CD4-positive, CD25-positive, alpha-beta regulatory T cell (primary cell): ENCODE data around the gene RPL3. TPM values are rescaled to one million over a fixed set of nuclear protein-coding genes. Genes with fewer than 3 reads are reported as not detected.

ENCODE experiments used
- ATAC-seq, 2 donors: fragments of 150-1000 bp; cut with Tn5 transposase; one replicate each; pipeline ENCODE4 v1.10.0; 2021; ENCODE audit warnings: low read depth in 2 of 2, moderate number of reproducible peaks in 2 of 2, moderate library complexity in 1 of 2
- DNase-seq, 3 donors: peaks; one replicate each; pipeline versions ENCODE4 v3.0.0 to v3.0.0-alpha.2; 2012 to 2022; ENCODE audit warnings: mixed read lengths in 1 of 3
- H3K27ac ChIP-seq: one replicate; pipeline ENCODE4 v1.7.0; 2013; ENCODE audit warnings: mild to moderate bottlenecking, low read length; ENCODE audit not compliant: insufficient read depth, poor library complexity, severe bottlenecking
- H3K27me3 ChIP-seq: one replicate; pipeline ENCODE4 v1.7.0; 2013; ENCODE audit warnings: low read length; ENCODE audit not compliant: control insufficient read depth, insufficient read depth
- H3K36me3 ChIP-seq: one replicate; pipeline ENCODE4 v1.7.0; 2013; ENCODE audit warnings: mild to moderate bottlenecking, low read length, moderate library complexity; ENCODE audit not compliant: control insufficient read depth, insufficient read depth
- H3K4me1 ChIP-seq: 2 replicates; pipeline ENCODE4 v1.7.0; 2013; ENCODE audit warnings: mild to moderate bottlenecking, low read length; ENCODE audit not compliant: insufficient read depth, control insufficient read depth, poor library complexity, severe bottlenecking
- H3K4me3 ChIP-seq: one replicate; pipeline ENCODE4 v1.7.0; 2013; ENCODE audit warnings: low read depth, mild to moderate bottlenecking, low read length, moderate library complexity
- H3K9me3 ChIP-seq, 2 experiments: 1 replicate in 1 of 2; 2 replicates in 1 of 2; pipeline ENCODE4 v1.7.0; 2013; ENCODE audit warnings: low read length in 2 of 2, mild to moderate bottlenecking in 1 of 2, moderate library complexity in 1 of 2; ENCODE audit not compliant: control insufficient read depth in 2 of 2
- H3K27ac Mint-ChIP-seq, 3 donors: one replicate each; pipeline ENCODE4 v1.8.0; 2020 to 2022; ENCODE audit warnings: mild to moderate bottlenecking in 3 of 3, mixed read lengths in 3 of 3, moderate library complexity in 2 of 3
- H3K27me3 Mint-ChIP-seq: one replicate; pipeline ENCODE4 v1.8.0; 2022; ENCODE audit warnings: mild to moderate bottlenecking, mixed read lengths
- H3K36me3 Mint-ChIP-seq: one replicate; pipeline ENCODE4 v1.8.0; 2020; ENCODE audit warnings: mixed read lengths
- H3K4me1 Mint-ChIP-seq, 4 donors: one replicate each; pipeline ENCODE4 v1.8.0; 2020 to 2022; ENCODE audit warnings: mixed read lengths in 4 of 4, mild to moderate bottlenecking in 1 of 4
- H3K4me3 Mint-ChIP-seq, 4 donors: one replicate each; pipeline ENCODE4 v1.8.0; 2020 to 2022; ENCODE audit warnings: mild to moderate bottlenecking in 4 of 4, mixed read lengths in 4 of 4, moderate library complexity in 3 of 4
- H3K9me3 Mint-ChIP-seq, 7 donors: one replicate each; pipeline ENCODE4 v1.8.0; 2020 to 2022; ENCODE audit warnings: mixed read lengths in 7 of 7, mild to moderate bottlenecking in 3 of 7, moderate library complexity in 2 of 7
- polyA plus RNA-seq, 4 donors: library from polyadenylated mRNA; unstranded; fragments of 300-500 nt; fragmentation: Illumina TruSeq; gene quantifications; one replicate each; pipeline ENCODE4 v1.2.3, GENCODE V29; 2021
- total RNA-seq: library from RNA; stranded (reverse); gene quantifications from one replicate; pipeline ENCODE4 v1.2.3, GENCODE V29; 2022

The RPL3 gene
- total and polyA plus RNA-seq, 5 donors from 2014 or later = 1,978 to 4,217 (median 2,589) TPM

- peaks cover 0 to 2% (median 0%) of the 10 kb centered on the region in 7 donors for H3K9me3 Mint-ChIP-seq
- H3K4me3 ChIP-seq = no peak overlapping the region
- H3K27ac ChIP-seq = no peak overlapping the region
- H3K4me1 ChIP-seq = peaks cover 35% of the 10 kb centered on the region
- H3K4me1 Mint-ChIP-seq = peaks cover 12 to 67% (median 35%) of the 10 kb centered on the region in 4 donors
- H3K9me3 ChIP-seq = no peaks in the 10 kb centered on the region
- peaks cover 4% of the 10 kb centered on the region for H3K27me3 Mint-ChIP-seq
- peaks cover 67% of the 10 kb centered on the region for H3K36me3 ChIP-seq
- peaks cover 40% of the 10 kb centered on the region for H3K36me3 Mint-ChIP-seq
- ATAC-seq (no peak), DNase-seq (no peak)
- no peaks in the 10 kb centered on the region for H3K27me3 ChIP-seq
- H3K27ac Mint-ChIP-seq = peak overlapping the region in 1 of 3 donors; percentile 46
- peak overlapping the region in 1 of 4 donors; percentile 22 for H3K4me3 Mint-ChIP-seq
Measured at GRCh38 chr22:39314251-39314971, 5.0 kb downstream of the RPL3 start.

- Histone ChIP-seq H3K9me3 (no peaks in the 10 kb centered on the region), H3K4me3 (no peak overlapping the region), H3K4me1 (peaks cover 30% of the 10 kb centered on the region), H3K27ac (no peak overlapping the region), H3K36me3 (peaks cover 67% of the 10 kb centered on the region), H3K27me3 (no peaks in the 10 kb centered on the region)
- Mint-ChIP-seq H3K27ac (no peak overlapping the region), H3K4me3 (peak overlapping the region in 1 of 4 donors; percentile 22), H3K9me3 (peaks cover 0 to 2% (median 0%) of the 10 kb centered on the region in 7 donors), H3K4me1 (peaks cover 7 to 66% (median 30%) of the 10 kb centered on the region in 4 donors), H3K27me3 (no peaks in the 10 kb centered on the region), H3K36me3 (peaks cover 35% of the 10 kb centered on the region)
- DNase-seq (no peak), ATAC-seq (no peak)
Measured at GRCh38 chr22:39313258-39314001, 6.0 kb downstream of the RPL3 start.

GRCh38 chr22:39312410-39312809 lies 7.0 kb downstream of the RPL3 start:
- H3K36me3 Mint-ChIP-seq = peaks cover 29% of the 10 kb centered on the region

GRCh38 chr22:39311592-39312400 lies 7.6 kb downstream of the RPL3 start:
- Histone ChIP-seq H3K36me3 (peaks cover 53% of the 10 kb centered on the region), H3K9me3 (no peaks in the 10 kb centered on the region), H3K27me3 (no peaks in the 10 kb centered on the region), H3K27ac (no peak overlapping the region), H3K4me1 (peaks cover 13% of the 10 kb centered on the region), H3K4me3 (no peak overlapping the region)
- Mint-ChIP-seq H3K27ac (no peak overlapping the region), H3K9me3 (peaks cover 0 to 2% (median 0%) of the 10 kb centered on the region in 7 donors), H3K27me3 (no peaks in the 10 kb centered on the region), H3K36me3 (peaks cover 29% of the 10 kb centered on the region), H3K4me1 (peaks cover 0 to 49% (median 14%) of the 10 kb centered on the region in 4 donors), H3K4me3 (peak overlapping the region in 2 of 4 donors; percentile 12 to 63)
- ATAC-seq (no peak), DNase-seq (no peak)

More at GRCh38 chr22:39312410-39312809, 7.0 kb downstream of the RPL3 start:
- ATAC-seq (no peak), DNase-seq (no peak)
- peak overlapping the region in 2 of 4 donors; percentile 12 to 63 for H3K4me3 Mint-ChIP-seq
- peaks cover 0 to 2% (median 0%) of the 10 kb centered on the region in 7 donors for H3K9me3 Mint-ChIP-seq
- Histone ChIP-seq H3K36me3 (peaks cover 59% of the 10 kb centered on the region), H3K4me1 (peaks cover 20% of the 10 kb centered on the region), H3K27me3 (no peaks in the 10 kb centered on the region), H3K9me3 (no peaks in the 10 kb centered on the region), H3K4me3 (no peak overlapping the region), H3K27ac (no peak overlapping the region)
- H3K27ac Mint-ChIP-seq = no peak overlapping the region
- H3K4me1 Mint-ChIP-seq = peaks cover 0 to 55% (median 20%) of the 10 kb centered on the region in 4 donors
- no peaks in the 10 kb centered on the region for H3K27me3 Mint-ChIP-seq

- Mint-ChIP-seq H3K9me3 (peaks cover 0 to 2% (median 0%) of the 10 kb centered on the region in 7 donors), H3K27me3 (no peaks in the 10 kb centered on the region), H3K4me1 (peaks cover 0 to 32% (median 9%) of the 10 kb centered on the region in 4 donors), H3K27ac (peak overlapping the region in 2 of 3 donors; percentile 42 to 82), H3K4me3 (peak overlapping the region in 1 of 4 donors; percentile 58), H3K36me3 (peaks cover 16% of the 10 kb centered on the region)
- Histone ChIP-seq H3K27ac (no peak overlapping the region), H3K9me3 (no peaks in the 10 kb centered on the region), H3K4me1 (no peaks in the 10 kb centered on the region), H3K27me3 (no peaks in the 10 kb centered on the region), H3K36me3 (peaks cover 36% of the 10 kb centered on the region), H3K4me3 (no peak overlapping the region)
- ATAC-seq (no peak), DNase-seq (no peak)
Measured at GRCh38 chr22:39309881-39310714, 9.3 kb downstream of the RPL3 start.

- no peaks in the 10 kb centered on the region for H3K27me3 ChIP-seq
- H3K4me3 ChIP-seq = no peak overlapping the region
- peaks cover 30% of the 10 kb centered on the region for H3K36me3 ChIP-seq
- ATAC-seq (no peak), DNase-seq (no peak)
- peak overlapping the region in 1 of 3 donors; percentile 15 for H3K27ac Mint-ChIP-seq
- peaks cover 0 to 2% (median 0%) of the 10 kb centered on the region in 7 donors for H3K9me3 Mint-ChIP-seq
- H3K4me3 Mint-ChIP-seq = peak overlapping the region in 1 of 4 donors; percentile 8
- no peaks in the 10 kb centered on the region for H3K27me3 Mint-ChIP-seq
- H3K36me3 Mint-ChIP-seq = peaks cover 11% of the 10 kb centered on the region
- no peak overlapping the region for H3K27ac ChIP-seq
- H3K9me3 ChIP-seq = no peaks in the 10 kb centered on the region
- peaks cover 0 to 27% (median 9%) of the 10 kb centered on the region in 4 donors for H3K4me1 Mint-ChIP-seq
- no peaks in the 10 kb centered on the region for H3K4me1 ChIP-seq
Measured at GRCh38 chr22:39309364-39309861, 10.0 kb downstream of the RPL3 start.
